ENCODE data around the gene ITPR2.

DNA sequence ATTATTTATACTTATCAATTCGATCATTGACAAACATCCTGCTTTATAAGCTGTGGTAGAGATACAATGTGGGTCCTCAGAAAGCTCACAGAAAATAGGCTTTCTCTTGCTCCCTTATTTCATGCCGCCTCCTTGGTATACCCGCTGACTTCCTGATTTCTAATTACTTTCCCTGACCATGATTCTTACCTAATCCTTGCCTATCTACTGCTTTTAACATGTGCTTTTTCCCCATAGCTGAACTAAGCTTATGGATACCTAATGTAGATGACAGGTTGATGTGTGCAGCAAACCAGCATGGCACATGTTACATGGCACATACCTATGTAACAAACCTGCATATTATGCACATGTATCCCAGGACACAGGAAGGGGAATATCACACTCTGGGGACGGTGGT, 65.1 kb downstream of the ITPR2 start:
- TF ChIP-seq, protein P1, sequence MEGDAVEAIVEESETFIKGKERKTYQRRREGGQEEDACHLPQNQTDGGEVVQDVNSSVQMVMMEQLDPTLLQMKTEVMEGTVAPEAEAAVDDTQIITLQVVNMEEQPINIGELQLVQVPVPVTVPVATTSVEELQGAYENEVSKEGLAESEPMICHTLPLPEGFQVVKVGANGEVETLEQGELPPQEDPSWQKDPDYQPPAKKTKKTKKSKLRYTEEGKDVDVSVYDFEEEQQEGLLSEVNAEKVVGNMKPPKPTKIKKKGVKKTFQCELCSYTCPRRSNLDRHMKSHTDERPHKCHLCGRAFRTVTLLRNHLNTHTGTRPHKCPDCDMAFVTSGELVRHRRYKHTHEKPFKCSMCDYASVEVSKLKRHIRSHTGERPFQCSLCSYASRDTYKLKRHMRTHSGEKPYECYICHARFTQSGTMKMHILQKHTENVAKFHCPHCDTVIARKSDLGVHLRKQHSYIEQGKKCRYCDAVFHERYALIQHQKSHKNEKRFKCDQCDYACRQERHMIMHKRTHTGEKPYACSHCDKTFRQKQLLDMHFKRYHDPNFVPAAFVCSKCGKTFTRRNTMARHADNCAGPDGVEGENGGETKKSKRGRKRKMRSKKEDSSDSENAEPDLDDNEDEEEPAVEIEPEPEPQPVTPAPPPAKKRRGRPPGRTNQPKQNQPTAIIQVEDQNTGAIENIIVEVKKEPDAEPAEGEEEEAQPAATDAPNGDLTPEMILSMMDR (IDR thresholded peaks at IDR 0.05; ENCODE audit: low read length) = no peak
- TF ChIP-seq EZH2 (IDR thresholded peaks at IDR 0.05; ENCODE audit: borderline replicate concordance, low read length) = no peak

Data from OCI-LY1 (cell line).